ENCODE results near the gene ANGPTL2. TPM values are rescaled to one million over a fixed set of nuclear protein-coding genes. Genes with fewer than 3 reads are reported as not detected.

Gene ANGPTL2
- total RNA-seq, 4 donors from 2014 or later = 78.4 to 95.0 (median 87.3) TPM

GRCh38 chr9:127081250-127082185, 40.9 kb downstream of the ANGPTL2 start:
- no peak for TF ChIP-seq CTCF (IDR thresholded peaks at IDR 0.05; ENCODE audit: low read depth)

- no peak for TF ChIP-seq CTCF (IDR thresholded peaks at IDR 0.05; ENCODE audit: low read depth)
Observed at GRCh38 chr9:127079446-127080140, 42.8 kb downstream of the ANGPTL2 start.

GRCh38 chr9:127078988-127079387, 43.4 kb downstream of the ANGPTL2 start:
- TF ChIP-seq CTCF (IDR thresholded peaks at IDR 0.05; ENCODE audit: low read depth) = no peak

- no peak for TF ChIP-seq CTCF (IDR thresholded peaks at IDR 0.05; ENCODE audit: low read depth)
Observed at GRCh38 chr9:127078336-127078735, 44.1 kb downstream of the ANGPTL2 start.

- no peak for TF ChIP-seq CTCF (IDR thresholded peaks at IDR 0.05; ENCODE audit: low read depth)
Observed at GRCh38 chr9:127077644-127077946, 44.8 kb downstream of the ANGPTL2 start.

GRCh38 chr9:127076860-127077643, 45.4 kb downstream of the ANGPTL2 start:
- TF ChIP-seq CTCF (IDR thresholded peaks at IDR 0.05; ENCODE audit: low read depth) = no peak

Measured in subcutaneous adipose tissue (tissue), 4 donors.